HS-5 (cell line): Measurements from ENCODE around the gene DMRT2.

ENCODE experiments used
- DNase-seq: peaks from one replicate; pipeline ENCODE4 v3.0.0-alpha.2; 2012; ENCODE audit warnings: low read depth

The DMRT2 gene

GRCh38 chr9:1047591-1048230 lies 2.4 kb upstream of the DMRT2 start:
- no peak for DNase-seq

GRCh38 chr9:1048231-1048619 lies 1.9 kb upstream of the DMRT2 start:
- no peak for DNase-seq

GRCh38 chr9:1048811-1049210 lies 1.3 kb upstream of the DMRT2 start:
- DNase-seq = no peak

GRCh38 chr9:1049641-1050040 lies 516 bp upstream of the DMRT2 start:
- no peak for DNase-seq

DNA sequence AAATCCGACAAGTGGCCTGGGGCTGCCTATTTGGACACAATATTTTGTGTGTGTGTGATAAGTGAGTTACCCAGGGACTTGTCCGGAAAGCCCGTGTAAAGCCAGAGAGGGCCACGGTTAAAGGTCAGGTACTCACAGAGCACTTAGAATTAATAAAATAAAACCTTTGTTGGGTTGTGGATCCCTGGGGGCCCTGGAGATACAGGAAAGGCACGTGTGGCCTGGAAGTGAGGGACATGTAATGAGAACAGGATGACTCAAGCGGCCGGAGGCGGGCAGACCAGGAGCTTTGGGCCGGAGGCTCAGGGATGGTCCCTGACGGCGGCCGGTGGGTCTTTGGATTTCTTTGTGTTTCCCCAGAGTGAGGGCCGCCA lies 1.0 kb downstream of the DMRT2 start:
- DNase-seq = peak; percentile 25

DNA sequence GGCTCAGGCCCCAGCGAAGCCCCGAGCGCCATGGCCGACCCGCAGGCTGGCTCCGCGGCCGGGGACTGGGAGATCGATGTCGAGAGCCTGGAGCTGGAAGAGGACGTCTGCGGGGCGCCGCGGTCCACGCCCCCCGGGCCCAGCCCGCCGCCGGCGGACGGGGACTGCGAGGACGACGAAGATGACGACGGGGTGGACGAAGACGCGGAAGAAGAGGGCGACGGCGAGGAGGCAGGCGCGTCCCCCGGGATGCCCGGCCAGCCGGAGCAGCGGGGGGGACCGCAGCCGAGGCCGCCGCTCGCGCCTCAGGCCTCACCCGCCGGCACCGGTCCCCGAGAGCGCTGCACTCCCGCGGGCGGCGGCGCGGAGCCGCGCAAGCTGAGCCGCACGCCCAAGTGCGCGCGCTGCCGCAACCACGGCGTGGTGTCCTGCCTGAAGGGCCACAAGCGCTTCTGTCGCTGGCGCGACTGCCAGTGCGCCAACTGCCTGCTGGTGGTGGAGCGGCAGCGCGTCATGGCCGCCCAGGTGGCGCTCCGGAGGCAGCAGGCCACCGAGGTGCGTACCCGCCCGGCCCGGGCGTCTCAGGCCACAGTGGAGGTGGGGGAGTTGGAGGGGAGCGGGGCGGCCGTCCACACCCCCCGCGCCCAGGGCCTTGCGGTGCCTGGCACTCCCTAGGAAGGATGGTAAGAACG lies 1.6 kb downstream of the DMRT2 start:
- DNase-seq = no peak

- DNase-seq = no peak
Observed at GRCh38 chr9:1052365-1053281, 2.5 kb downstream of the DMRT2 start.

GRCh38 chr9:1053282-1053621 lies 3.1 kb downstream of the DMRT2 start:
- DNase-seq = no peak

- no peak for DNase-seq
Observed at GRCh38 chr9:1053986-1054425, 3.8 kb downstream of the DMRT2 start.

DNA sequence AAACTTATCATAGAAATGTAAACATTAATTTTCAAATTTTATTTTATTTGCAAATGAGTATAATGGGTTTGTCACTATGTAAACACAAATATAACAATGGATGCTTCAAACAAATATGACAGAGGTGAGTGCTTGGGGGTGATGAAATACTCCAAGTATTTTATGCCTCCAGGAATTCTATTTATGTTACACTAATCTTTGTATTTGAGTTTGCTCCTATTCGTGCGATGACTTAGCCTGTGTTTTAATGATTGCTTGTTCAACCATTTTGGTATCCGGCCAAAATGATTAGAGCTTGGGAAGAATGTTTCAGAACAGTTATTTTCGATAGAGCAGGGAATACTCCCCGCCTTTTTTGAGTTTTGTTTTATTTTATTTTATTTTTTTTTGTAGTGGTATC lies 5.0 kb downstream of the DMRT2 start:
- DNase-seq = no peak

GRCh38 chr9:1057910-1058309 lies 7.8 kb downstream of the DMRT2 start:
- no peak for DNase-seq

DNA sequence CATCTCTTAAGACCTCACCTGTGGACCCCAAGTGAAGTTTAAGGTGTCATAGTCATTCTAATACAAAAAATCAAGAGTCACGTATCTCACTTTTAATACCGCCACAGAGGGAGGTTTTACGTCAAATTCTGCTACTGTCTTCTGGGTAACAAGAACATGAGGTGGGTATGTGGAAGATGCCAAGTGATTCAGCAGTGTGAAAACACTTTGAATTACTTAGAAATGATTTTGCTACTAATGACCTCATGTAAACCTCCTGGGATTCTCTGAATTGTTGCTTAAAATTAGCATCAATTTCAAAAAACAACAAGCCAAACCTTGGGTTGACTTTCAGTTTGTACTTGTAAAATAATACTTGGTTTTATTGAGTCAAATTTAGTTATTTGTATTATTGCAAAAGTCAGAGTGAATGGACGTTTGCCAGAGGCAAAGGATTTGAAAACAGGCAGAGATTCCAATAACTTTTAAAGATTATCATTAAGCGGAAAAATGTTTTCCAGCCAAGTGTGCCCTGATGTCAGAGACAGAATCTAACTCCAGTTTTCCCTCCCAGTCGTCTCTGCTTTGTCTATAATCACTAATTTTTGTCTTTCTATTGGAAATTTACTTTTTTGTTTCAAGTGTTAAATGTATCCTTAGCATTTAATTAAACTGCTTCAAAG lies 8.8 kb downstream of the DMRT2 start:
- DNase-seq = no peak

GRCh38 chr9:1065130-1065529 lies 15.0 kb downstream of the DMRT2 start:
- DNase-seq = no peak

- no peak for DNase-seq
Observed at GRCh38 chr9:1070692-1071091, 20.5 kb downstream of the DMRT2 start.

DNA sequence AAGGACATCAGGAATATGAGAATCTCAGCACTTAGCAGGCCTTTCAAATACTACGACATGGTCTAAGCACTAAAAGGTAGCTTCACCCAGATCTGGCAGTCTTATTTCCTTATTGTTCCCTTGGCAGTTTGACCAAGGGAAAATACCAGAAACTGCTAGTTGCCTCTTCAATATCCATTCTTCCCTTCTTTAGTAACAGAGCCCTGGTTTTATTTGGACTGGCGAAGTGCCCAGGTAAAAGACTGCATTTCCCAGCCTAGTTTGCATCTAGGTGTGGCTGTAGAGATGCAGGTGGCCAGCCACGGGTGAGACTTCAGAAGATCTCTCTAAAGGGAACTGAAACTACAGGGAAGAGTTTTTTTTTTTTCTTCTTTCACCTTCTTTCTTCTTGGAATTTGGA lies 21.6 kb downstream of the DMRT2 start:
- no peak for DNase-seq

DNA sequence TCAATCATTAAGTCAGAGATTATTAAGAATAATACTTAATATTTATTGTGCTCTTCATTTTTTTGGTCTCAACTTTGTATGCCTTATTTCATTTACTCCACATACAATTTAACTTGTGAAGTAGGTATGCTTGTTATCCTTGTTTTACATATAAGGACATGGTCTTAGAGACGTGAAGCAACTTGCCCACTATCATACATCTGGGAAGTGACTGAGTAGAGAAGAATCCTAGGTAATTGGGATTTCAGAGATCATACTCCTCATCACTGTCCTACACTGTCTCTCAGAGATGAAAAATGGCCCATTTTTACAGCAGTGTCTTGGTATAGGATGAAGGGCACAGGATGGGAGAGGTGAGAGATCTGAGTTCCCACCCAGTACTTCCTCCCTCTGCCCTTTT lies 23.3 kb downstream of the DMRT2 start:
- DNase-seq = no peak

DNA sequence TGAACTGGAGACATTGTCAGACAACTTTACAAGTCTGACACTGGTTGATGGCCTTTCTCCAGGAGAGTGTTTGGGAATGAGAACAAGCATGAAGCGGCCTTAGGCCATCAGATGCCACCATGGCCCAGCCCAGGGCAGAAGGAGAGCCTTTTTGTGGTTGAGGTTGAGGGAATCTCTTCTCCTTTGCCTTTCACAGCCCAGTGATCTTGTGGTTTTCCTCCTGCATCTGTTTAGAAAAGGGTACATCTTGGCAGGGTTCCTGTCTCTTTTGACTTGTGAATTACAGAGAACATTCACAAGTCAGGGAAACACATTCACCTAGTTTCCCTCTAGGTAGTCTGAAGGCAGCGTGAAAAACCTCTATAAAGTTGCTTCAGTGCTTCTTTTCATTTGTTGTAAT lies 27.5 kb downstream of the DMRT2 start:
- DNase-seq = no peak

GRCh38 chr9:1083325-1083913 lies 33.3 kb downstream of the DMRT2 start:
- peak; percentile 16 for DNase-seq

DNA sequence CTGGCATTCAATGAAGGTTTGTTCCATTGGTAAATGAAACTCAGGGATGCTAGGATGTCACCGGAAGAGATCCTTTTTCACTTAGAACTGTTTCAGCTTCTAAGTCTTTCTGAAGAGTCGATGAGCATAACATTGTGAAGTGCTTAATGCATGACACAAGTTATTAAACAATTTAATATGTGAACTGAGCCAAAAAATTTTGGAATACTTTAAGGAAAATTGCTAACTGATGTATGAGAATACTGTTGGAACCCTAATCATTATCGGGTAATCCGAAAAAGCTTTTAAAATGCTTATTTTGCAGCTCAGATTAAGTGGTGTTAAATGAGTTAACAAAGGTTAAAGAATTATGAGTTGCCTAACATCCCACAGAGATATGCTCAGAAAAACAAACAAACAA lies 34.9 kb downstream of the DMRT2 start:
- DNase-seq = no peak

GRCh38 chr9:1086517-1086916 lies 36.4 kb downstream of the DMRT2 start:
- no peak for DNase-seq

DNA sequence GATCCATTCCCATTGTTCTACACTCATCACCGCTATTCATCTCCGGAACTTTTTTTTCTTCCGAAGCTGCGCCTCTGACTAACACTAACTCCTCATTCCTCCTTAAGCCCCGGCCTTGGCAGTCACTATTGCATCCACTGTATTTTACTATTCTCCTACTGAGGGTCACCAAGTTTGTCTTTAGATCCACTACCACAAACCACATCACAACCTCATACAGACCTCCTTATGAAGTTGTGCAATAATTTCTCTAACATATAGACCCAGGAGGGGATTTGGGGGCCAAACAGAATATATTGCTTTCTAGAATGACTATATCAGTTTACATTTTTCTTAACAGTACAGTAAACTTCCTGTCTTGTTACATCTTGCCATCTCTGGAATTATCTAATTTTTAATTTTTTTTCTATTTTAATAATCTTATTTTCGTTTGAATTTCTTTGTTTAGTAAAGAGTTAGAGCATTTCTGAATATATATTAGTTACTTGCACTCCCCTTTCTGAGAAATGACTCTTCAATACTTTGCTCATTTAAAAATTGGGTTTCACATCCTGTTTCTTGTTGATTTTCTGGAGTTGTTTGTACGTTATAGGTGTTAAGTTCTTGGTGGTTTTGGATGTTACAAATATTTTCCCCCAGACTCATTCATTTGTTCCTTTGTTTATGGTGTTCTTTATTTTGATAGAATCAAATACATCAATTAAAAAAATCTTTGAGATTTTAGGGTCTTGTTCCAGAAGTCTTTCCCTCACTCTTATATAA lies 37.1 kb downstream of the DMRT2 start:
- DNase-seq = no peak
